GM20000 (cell line): ENCODE data around the gene PRICKLE1.
A peak's percentile ranks its signal among the peaks of the same experiment; 100 is the strongest.

Experiments
- DNase-seq: peaks from one replicate; pipeline ENCODE4 v3.0.0; 2012; ENCODE audit warnings: low spot score
- TF ChIP-seq, protein P1 (sequence below): IDR thresholded peaks from 2 replicates; pipeline ENCODE4 v1.5.1; 2012; ENCODE audit warnings: mild to moderate bottlenecking, control low read depth; ENCODE audit errors: extremely low read depth, missing control alignments

Gene PRICKLE1

DNA sequence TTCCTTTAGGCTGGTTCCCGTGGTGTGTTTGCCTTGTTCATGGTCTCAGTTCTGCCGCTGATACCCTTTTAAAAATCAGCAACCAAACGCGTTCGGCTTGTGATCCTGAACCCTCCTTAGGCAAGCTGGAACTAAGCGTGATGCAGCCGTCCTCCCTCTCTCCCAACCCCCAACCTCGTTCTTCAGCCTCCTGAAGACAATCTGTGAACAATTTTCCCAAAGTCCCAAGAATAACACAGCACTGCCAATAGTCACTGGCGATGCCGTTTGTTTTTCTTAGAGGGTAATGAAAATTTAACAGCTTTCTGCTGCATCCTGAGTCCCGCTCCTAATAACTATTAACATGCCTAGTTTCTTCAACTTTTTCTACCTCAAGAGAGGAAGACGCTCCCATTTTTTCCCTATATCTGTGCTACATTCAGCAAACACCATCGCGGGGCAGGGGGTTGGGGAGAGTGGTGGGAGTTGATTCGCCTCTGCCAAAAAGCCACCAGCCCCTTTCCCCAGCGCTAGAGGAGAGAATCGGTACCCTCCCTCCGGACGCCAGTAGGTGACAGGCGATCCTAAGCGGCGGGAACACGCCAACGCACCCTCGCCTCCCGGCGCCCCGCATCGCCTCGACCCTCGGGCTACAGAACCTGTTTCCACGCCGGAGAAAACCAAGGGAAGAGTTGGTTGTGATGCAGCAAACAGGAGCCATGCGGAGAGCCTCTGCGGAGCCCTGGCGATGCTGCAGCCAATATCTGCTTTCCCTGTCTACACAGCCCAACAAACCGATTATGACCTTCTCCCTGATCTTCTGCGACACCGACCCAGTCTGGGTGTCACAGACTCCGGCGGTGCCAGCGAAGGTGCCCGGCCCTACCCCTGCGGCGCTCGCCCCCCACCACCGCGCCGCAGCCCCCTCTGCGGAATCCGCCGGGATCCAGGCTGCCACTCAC, 752 bp downstream of the PRICKLE1 start:
- TF ChIP-seq, protein P1, sequence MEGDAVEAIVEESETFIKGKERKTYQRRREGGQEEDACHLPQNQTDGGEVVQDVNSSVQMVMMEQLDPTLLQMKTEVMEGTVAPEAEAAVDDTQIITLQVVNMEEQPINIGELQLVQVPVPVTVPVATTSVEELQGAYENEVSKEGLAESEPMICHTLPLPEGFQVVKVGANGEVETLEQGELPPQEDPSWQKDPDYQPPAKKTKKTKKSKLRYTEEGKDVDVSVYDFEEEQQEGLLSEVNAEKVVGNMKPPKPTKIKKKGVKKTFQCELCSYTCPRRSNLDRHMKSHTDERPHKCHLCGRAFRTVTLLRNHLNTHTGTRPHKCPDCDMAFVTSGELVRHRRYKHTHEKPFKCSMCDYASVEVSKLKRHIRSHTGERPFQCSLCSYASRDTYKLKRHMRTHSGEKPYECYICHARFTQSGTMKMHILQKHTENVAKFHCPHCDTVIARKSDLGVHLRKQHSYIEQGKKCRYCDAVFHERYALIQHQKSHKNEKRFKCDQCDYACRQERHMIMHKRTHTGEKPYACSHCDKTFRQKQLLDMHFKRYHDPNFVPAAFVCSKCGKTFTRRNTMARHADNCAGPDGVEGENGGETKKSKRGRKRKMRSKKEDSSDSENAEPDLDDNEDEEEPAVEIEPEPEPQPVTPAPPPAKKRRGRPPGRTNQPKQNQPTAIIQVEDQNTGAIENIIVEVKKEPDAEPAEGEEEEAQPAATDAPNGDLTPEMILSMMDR: no peak
- DNase-seq: peak; percentile 51

DNA sequence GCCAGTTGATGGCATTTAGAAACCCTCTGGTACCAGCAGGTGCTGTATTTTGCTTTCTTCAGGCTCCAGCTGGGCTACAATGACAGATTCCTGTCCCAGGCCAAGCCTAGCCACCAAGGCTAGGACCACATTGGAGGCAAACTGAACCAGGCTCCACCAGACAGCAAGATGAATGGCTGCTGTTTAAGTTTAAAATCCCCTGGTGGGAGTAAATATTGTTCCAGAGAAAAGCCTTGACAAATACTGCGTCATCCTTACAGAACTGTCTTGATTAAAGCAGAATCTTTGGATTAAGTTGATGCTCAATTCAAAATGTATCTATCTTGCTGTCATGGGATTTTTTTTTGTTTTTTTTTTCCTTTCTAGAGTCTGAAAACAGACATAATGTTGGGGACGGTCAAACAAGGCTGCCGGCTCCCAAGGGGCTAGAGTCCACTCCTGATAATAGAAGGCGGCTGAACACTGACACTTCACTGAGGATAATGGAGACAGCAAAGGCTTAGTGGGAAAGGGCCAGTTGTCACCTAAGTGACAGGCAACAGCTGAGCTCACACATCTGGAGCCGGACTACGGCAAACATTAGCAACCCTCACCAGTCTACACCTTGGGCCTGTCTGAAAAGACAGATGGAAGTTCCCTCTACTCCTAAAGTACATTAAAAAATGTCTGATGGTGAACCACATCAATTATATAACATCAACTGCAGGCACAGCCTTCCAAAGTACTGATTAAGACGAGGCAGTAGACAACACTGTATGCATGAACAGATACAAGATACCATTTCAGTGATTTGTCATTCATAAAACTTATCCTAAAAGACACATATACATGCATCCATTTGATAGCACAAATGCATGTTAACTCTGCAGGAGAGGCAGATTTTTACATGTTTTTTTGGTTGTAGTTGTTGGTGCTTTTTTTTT, 1.7 kb downstream of the PRICKLE1 start:
- DNase-seq: no peak
- TF ChIP-seq, protein P1: no peak

DNA sequence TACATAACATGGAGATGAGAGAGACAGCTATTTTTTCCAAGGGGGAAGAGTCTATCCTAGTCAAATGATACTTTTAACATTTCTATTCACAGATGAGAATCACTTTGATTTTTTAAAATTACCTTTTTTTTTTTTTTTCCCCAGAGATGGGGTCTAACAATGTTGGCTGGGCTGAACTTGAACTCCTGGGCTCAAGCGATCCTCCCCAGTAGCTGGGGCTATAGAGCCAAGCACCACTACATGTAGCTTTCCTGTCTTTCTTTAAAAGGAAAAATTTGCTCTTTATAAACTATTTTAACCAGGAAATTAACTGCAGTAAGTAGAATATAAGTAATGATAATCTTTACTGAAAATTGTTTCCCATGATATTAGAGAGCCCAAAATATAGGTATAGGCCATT, 3.3 kb downstream of the PRICKLE1 start:
- TF ChIP-seq, protein P1: no peak
- no peak for DNase-seq

DNA sequence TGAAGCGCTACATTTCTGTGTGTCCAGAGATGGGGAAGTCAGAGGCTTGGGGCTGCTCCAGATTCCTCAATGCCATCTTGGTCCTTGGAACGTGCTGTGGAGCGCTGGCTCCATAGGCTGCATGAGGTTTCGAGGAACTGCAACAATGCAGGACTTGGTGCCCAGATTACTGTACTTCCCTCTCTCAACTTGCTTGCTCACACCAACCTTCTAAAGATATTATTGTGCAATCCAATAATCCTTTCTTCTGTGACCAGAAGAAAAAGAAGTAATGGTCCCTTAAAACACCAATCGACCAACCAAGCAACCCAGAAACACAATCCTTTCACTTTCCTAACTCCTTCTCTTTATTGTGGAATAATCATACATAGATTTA, 3.7 kb downstream of the PRICKLE1 start:
- DNase-seq: no peak

DNA sequence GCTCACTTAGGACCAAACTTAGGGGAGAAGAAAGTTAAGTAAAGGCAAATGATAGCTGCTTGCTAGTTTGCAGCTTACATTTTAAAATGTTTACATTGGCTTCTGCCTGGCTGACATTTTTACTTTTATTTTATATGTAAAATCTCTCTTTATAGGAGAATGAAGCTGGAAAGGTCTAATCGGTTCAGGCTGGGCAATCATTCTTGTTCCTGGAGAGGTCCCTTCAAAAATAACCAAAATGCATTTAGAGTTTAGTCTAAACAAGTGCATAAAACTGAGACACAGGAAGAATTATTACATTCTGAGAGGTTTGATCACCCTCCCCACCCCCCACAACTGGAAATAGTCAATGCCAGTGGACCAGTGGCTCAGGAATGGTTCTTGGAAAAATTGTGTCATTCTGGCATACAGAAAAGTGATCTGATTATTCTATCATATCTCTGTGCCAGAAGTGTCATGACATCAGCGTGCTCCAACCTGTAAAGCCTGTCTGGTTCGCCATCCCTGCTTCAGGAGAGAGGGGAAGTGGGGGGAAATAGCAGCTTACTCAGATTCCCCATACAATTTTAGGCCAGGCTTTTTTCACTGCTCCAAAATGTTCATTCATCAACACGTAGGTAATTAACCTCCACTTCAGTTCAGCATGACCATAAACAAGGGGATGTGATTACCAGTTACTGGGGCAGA, 4.2 kb downstream of the PRICKLE1 start:
- TF ChIP-seq, protein P1: no peak
- no peak for DNase-seq

More for the DNA sequence above, 3.7 kb downstream of the PRICKLE1 start:
- TF ChIP-seq, protein P1: no peak

DNA sequence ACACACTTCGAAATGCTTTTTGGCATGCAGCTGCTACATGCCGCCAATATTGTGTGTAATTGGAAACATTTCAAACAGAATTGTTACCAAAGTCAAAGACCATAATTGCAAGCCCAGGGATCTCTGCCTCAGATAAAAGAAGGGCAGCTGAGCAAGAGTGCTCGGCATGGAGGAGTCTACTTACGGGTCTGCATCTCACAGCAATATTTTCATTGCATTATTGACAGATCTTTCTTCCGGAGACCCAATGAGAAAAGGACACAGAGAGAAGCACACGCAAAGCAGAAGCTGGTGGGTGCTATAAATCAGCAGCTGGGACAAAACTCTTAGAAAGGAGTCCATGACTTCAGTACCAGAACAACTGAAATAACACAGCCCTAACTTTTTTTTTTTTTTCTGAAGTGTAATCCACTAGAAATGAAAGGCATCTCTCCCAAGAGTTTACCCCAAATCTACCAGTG, 4.9 kb downstream of the PRICKLE1 start:
- TF ChIP-seq, protein P1: no peak

More for the DNA sequence above, 4.9 kb downstream of the PRICKLE1 start:
- DNase-seq: no peak
